ELF-1 (cell line): ENCODE results near the gene TESMIN.

Experiments
- DNase-seq: peaks from one replicate; pipeline ENCODE4 v3.0.0-alpha.2; 2016; ENCODE audit warnings: low read depth, low spot score

Gene TESMIN

GRCh38 chr11:68751331-68751856 is at the start of gene TESMIN:
TESMIN (minus strand) TSS chr11:68751520; CDS start chr11:68750660, 860 bp downstream.
- DNase-seq: peak; percentile 72

GRCh38 chr11:68798221-68798813 is 47.0 kb upstream of the TESMIN start:
- peak; percentile 82 for DNase-seq

GRCh38 chr11:68796801-68797200 is 45.5 kb upstream of the TESMIN start:
- DNase-seq: peak; percentile 18

- DNase-seq: peak; percentile 25
Measured at GRCh38 chr11:68792400-68792966, 41.2 kb upstream of the TESMIN start.

GRCh38 chr11:68784653-68785052 is 33.3 kb upstream of the TESMIN start:
- DNase-seq: no peak

GRCh38 chr11:68783216-68783821 is 32.0 kb upstream of the TESMIN start:
- no peak for DNase-seq

- no peak for DNase-seq
Measured at GRCh38 chr11:68782711-68783110, 31.4 kb upstream of the TESMIN start.

- DNase-seq: peak; percentile 85
Measured at GRCh38 chr11:68780829-68781228, 29.5 kb upstream of the TESMIN start.

GRCh38 chr11:68778205-68778604 is 26.9 kb upstream of the TESMIN start:
- DNase-seq: no peak

- DNase-seq: no peak
Measured at GRCh38 chr11:68776442-68777235, 25.3 kb upstream of the TESMIN start.

- DNase-seq: peak; percentile 29
Measured at GRCh38 chr11:68775951-68776388, 24.6 kb upstream of the TESMIN start.

- no peak for DNase-seq
Measured at GRCh38 chr11:68774194-68774585, 22.9 kb upstream of the TESMIN start.

- DNase-seq: no peak
Measured at GRCh38 chr11:68773521-68774193, 22.3 kb upstream of the TESMIN start.

GRCh38 chr11:68772936-68773335 is 21.6 kb upstream of the TESMIN start:
- DNase-seq: no peak

- no peak for DNase-seq
Measured at GRCh38 chr11:68770781-68771180, 19.5 kb upstream of the TESMIN start.

GRCh38 chr11:68767672-68768071 is 16.4 kb upstream of the TESMIN start:
- no peak for DNase-seq

- no peak for DNase-seq
Measured at GRCh38 chr11:68766786-68767185, 15.5 kb upstream of the TESMIN start.

GRCh38 chr11:68764746-68765145 is 13.4 kb upstream of the TESMIN start:
- DNase-seq: no peak

- peak; percentile 41 for DNase-seq
Measured at GRCh38 chr11:68763926-68764657, 12.8 kb upstream of the TESMIN start.

- peak; percentile 92 for DNase-seq
Measured at GRCh38 chr11:68763181-68763721, 11.9 kb upstream of the TESMIN start.

GRCh38 chr11:68762481-68762880 is 11.2 kb upstream of the TESMIN start:
- no peak for DNase-seq
